Neutrophil (primary cell): ENCODE data around the gene TRAPPC14.

Experiments used
- H3K27ac ChIP-seq: fragments of 200-600 bp; sonication (generic); 2 replicates; pipeline ENCODE4 v1.5.1; 2016; ENCODE audit warnings: mild to moderate bottlenecking, moderate library complexity
- H3K27me3 ChIP-seq: fragments of 200-600 bp; sonication (generic); 2 replicates; pipeline ENCODE4 v1.6.0; 2016; ENCODE audit warnings: mild to moderate bottlenecking
- H3K36me3 ChIP-seq: fragments of 200-600 bp; sonication (generic); 2 replicates; pipeline ENCODE4 v1.5.1; 2017
- H3K4me1 ChIP-seq, 2 experiments: fragments of 200-600 bp in 1 of 2; sonication (generic) in 1 of 2; 1 replicate in 1 of 2; 2 replicates in 1 of 2; pipeline versions ENCODE4 v1.5.1 to v1.6.1; 2013 to 2016; ENCODE audit warnings: low read depth in 1 of 2, low read length in 1 of 2, mild to moderate bottlenecking in 1 of 2, moderate library complexity in 1 of 2; ENCODE audit not compliant: control insufficient read depth in 1 of 2, insufficient read depth in 1 of 2
- H3K4me3 ChIP-seq, 2 experiments: fragments of 200-600 bp in 1 of 2; sonication (generic) in 1 of 2; 1 replicate in 1 of 2; 2 replicates in 1 of 2; pipeline ENCODE4 v1.5.1; 2013 to 2016; ENCODE audit warnings: low read depth in 1 of 2, low read length in 1 of 2, mild to moderate bottlenecking in 1 of 2, moderate library complexity in 1 of 2
- H3K9me3 ChIP-seq: fragments of 200-600 bp; sonication (generic); 2 replicates; pipeline ENCODE4 v1.5.1; 2016
- TF ChIP-seq, protein P1 (sequence below): fragments of 200-600 bp; sonication (generic); IDR thresholded peaks from 2 replicates; pipeline ENCODE4 v1.5.1; 2016; ENCODE audit warnings: antibody characterized with exemption

TRAPPC14 gene

DNA sequence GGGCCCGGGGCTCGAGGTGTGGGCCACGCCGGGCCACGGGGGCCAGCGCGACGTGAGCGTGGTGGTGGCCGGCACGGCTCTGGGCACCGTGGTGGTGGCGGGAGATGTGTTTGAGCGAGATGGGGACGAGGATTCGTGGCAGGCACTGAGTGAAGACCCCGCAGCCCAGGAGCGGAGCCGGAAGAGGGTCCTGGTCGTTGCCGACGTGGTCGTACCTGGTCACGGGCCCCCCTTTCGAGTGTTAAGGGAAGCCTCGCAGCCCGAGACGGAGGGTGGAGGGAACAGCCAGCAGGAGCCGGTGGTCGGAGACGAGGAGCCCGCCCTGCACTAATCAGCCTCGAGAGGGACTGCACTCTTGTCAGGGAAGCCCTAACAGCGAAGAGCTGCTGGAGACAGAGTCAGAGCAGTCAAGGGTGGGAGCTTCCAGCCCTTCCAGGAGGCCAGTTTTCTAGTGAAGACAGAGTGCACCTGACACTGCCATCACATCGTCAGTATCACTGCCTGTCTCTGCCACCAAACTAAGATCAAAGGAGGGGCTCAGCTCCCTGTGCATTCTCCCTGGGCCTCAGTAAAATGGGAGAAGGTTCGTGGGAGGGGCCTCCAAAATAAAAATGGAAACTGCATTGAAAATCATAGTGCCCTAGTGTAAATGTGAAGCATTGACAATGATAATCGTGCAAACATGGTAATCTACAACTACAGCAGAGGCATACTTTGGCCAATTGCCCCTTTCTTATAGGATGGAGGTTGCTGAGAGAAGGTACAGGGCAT is 30.5 kb downstream of the TRAPPC14 start:
- Histone ChIP-seq H3K27ac (peak overlapping the region; percentile 87), H3K27me3 (peaks cover 16% of the 10 kb centered on the region), H3K4me1 (peaks cover 41 to 47% of the 10 kb centered on the region in 2 experiments), H3K4me3 (peak overlapping the region; percentile 97 to 98), H3K36me3 (no peaks in the 10 kb centered on the region), H3K9me3 (no peaks in the 10 kb centered on the region)
- TF ChIP-seq, protein P1, sequence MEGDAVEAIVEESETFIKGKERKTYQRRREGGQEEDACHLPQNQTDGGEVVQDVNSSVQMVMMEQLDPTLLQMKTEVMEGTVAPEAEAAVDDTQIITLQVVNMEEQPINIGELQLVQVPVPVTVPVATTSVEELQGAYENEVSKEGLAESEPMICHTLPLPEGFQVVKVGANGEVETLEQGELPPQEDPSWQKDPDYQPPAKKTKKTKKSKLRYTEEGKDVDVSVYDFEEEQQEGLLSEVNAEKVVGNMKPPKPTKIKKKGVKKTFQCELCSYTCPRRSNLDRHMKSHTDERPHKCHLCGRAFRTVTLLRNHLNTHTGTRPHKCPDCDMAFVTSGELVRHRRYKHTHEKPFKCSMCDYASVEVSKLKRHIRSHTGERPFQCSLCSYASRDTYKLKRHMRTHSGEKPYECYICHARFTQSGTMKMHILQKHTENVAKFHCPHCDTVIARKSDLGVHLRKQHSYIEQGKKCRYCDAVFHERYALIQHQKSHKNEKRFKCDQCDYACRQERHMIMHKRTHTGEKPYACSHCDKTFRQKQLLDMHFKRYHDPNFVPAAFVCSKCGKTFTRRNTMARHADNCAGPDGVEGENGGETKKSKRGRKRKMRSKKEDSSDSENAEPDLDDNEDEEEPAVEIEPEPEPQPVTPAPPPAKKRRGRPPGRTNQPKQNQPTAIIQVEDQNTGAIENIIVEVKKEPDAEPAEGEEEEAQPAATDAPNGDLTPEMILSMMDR = no peak

DNA sequence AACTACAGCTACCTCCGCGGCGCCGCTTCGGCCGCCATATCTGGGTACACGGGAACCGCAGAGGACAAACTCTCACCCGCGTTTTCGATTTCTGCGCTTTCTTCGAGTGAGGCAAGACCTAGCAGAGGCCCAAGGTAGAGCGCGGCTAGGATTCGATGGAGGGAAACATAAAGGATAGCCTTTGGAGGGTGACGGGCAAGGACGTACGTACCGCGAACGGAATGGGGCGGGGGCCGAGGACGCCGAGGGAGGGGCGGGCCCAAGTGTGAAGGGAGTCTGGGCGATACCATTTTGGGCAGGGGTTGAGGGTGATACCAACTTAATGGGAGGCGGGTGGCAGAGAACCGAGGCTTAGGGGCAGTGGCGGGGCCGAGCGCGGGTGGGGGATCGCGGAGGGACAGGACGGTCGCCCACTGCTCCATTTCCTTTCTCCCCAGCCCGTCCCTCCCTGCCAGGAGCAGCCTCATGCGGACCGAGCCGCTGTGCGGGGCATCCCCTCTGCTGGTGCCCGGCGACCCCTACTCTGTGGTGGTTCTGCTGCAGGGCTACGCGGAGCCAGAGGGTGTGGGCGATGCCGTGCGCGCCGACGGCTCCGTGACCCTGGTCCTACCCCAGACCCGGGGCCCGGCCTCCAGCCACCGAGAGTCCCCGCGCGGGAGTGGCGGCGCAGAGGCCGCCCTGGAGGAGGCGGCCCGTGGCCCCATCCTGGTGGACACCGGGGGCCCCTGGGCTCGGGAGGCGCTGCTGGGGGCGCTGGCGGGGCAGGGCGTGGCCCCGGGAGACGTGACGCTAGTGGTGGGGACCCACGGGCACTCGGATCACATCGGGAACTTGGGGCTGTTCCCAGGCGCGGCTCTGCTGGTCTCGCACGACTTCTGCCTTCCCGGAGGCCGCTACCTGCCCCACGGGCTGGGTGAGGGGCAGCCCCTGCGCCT is 31.3 kb downstream of the TRAPPC14 start, which contains the start of gene MBLAC1:
Gene MBLAC1, plus strand, starts transcription at position 37 of the 935 bp plus-strand sequence. Its CDS starts 429 bp downstream, at position 466.
- H3K27ac ChIP-seq = peak within 1 kb of the TSS; percentile 87
- H3K27me3 ChIP-seq = peaks cover 16% of the 10 kb centered on the region
- peak within 1 kb of the TSS; percentile 97 to 98 for H3K4me3 ChIP-seq
- no peaks in the 10 kb centered on the region for H3K36me3 ChIP-seq
- TF ChIP-seq, protein P1 = no peak
- H3K4me1 ChIP-seq = peaks cover 35 to 43% of the 10 kb centered on the region in 2 experiments
- H3K9me3 ChIP-seq = no peaks in the 10 kb centered on the region

DNA sequence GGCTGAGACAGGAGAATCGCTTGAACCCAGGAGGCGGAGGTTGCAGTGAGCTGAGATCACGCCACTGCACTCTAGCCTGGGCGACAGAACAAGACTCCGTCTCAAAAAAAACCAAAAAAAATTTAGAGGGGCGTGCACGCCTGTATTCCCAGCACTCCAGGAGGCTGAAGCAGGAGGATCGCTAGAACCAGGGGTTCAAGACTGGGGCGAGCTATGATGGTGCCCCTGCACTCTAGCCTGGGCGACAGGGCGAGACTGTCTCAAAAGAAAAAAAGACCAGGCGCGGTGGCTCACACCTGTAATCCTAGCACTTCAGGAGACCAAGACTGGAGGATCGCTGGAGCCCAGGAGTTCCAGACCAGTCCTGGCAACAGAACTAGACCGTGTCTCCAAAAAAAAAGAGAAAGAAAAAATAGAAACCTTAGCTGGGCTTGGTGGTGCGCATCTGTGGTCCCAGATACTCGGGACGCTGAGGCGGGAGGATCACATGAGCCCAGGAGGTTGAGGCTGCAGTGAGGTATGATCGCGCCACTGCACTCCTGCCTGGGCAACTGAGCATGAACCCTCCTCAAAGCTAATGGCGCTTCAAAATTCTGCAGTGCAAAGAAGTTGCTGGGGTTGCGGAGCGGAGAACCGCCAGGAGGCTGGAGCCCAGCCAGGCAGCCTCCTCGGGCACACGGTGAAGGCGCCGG is 32.1 kb downstream of the TRAPPC14 start:
- Histone ChIP-seq H3K36me3 (no peaks in the 10 kb centered on the region), H3K9me3 (no peaks in the 10 kb centered on the region), H3K27ac (peak overlapping the region; percentile 87), H3K4me1 (peaks cover 35 to 43% of the 10 kb centered on the region in 2 experiments), H3K27me3 (peaks cover 16% of the 10 kb centered on the region), H3K4me3 (peak overlapping the region; percentile 97 to 98)
- TF ChIP-seq, protein P1 = no peak

DNA sequence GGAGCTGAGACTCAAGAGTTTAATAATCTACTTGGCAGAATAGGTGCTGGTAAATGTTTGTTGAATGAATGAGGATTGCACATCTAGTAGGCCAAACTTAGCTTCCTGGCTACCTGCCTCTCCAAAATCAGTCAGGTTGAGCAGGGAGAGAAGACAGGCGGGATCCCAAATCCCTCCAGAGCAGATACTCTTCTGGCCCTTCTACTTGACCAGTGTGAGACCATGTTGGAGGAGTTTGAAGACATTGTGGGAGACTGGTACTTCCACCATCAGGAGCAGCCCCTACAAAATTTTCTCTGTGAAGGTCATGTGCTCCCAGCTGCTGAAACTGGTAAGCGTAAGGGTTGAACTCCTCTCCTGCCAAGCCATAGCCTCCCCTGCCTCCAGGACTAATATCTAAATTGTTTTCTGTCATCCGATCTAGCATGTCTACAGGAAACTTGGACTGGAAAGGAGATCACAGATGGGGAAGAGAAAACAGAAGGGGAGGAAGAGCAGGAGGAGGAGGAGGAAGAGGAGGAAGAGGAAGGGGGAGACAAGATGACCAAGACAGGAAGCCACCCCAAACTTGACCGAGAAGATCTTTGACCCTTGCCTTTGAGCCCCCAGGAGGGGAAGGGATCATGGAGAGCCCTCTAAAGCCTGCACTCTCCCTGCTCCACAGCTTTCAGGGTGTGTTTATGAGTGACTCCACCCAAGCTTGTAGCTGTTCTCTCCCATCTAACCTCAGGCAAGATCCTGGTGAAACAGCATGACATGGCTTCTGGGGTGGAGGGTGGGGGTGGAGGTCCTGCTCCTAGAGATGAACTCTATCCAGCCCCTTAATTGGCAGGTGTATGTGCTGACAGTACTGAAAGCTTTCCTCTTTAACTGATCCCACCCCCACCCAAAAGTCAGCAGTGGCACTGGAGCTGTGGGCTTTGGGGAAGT is 34.0 kb downstream of the TRAPPC14 start:
- peaks cover 44 to 51% of the 10 kb centered on the region in 2 experiments for H3K4me1 ChIP-seq
- H3K27me3 ChIP-seq = peaks cover 16% of the 10 kb centered on the region
- no peak overlapping the region for H3K4me3 ChIP-seq
- TF ChIP-seq, protein P1 = no peak
- no peaks in the 10 kb centered on the region for H3K36me3 ChIP-seq
- H3K27ac ChIP-seq = peak overlapping the region; percentile 54
- no peaks in the 10 kb centered on the region for H3K9me3 ChIP-seq
